ENCODE data around the gene GNAS-AS1.

Gene GNAS-AS1

GRCh38 chr20:58868795-58869194 is 18.1 kb upstream of the GNAS-AS1 start:
- H3K4me3 ChIP-seq (ENCODE audit: low read depth, low read length), result no peak overlapping the region
- DNase-seq (ENCODE audit: low read depth), result no peak

GRCh38 chr20:58867211-58867610 is 16.5 kb upstream of the GNAS-AS1 start:
- no peak overlapping the region for H3K4me3 ChIP-seq (ENCODE audit: low read depth, low read length)
- DNase-seq (ENCODE audit: low read depth), result no peak

- no peak for DNase-seq (ENCODE audit: low read depth)
- H3K4me3 ChIP-seq (ENCODE audit: low read depth, low read length), result no peak overlapping the region
Measured at GRCh38 chr20:58865843-58866242, 15.1 kb upstream of the GNAS-AS1 start.

- no peak overlapping the region for H3K4me3 ChIP-seq (ENCODE audit: low read depth, low read length)
- no peak for DNase-seq (ENCODE audit: low read depth)
Measured at GRCh38 chr20:58864346-58864745, 13.6 kb upstream of the GNAS-AS1 start.

- DNase-seq (ENCODE audit: low read depth), result no peak
- no peak overlapping the region for H3K4me3 ChIP-seq (ENCODE audit: low read depth, low read length)
Measured at GRCh38 chr20:58863044-58863790, 12.5 kb upstream of the GNAS-AS1 start.

GRCh38 chr20:58855506-58856389 is 5.0 kb upstream of the GNAS-AS1 start:
- H3K4me3 ChIP-seq (ENCODE audit: low read depth, low read length), result no peak overlapping the region
- DNase-seq (ENCODE audit: low read depth), result no peak

- DNase-seq (ENCODE audit: low read depth), result no peak
- peak overlapping the region; percentile 31 for H3K4me3 ChIP-seq (ENCODE audit: low read depth, low read length)
Measured at GRCh38 chr20:58854638-58855471, 4.2 kb upstream of the GNAS-AS1 start.

- no peak for DNase-seq (ENCODE audit: low read depth)
- no peak overlapping the region for H3K4me3 ChIP-seq (ENCODE audit: low read depth, low read length)
Measured at GRCh38 chr20:58853976-58854637, 3.4 kb upstream of the GNAS-AS1 start.

- no peak for DNase-seq (ENCODE audit: low read depth)
- H3K4me3 ChIP-seq (ENCODE audit: low read depth, low read length), result no peak overlapping the region
Measured at GRCh38 chr20:58853466-58853865, 2.8 kb upstream of the GNAS-AS1 start.

GRCh38 chr20:58852543-58853271 is 2.0 kb upstream of the GNAS-AS1 start, which contains the start of gene GNAS:
TSS of gene GNAS (plus strand) at chr20:58852716.
- peak within 1 kb of the TSS; percentile 69 for H3K4me3 ChIP-seq (ENCODE audit: low read depth, low read length)
- DNase-seq (ENCODE audit: low read depth), result peak; percentile 14

- DNase-seq (ENCODE audit: low read depth), result no peak
- peak overlapping the region; percentile 69 for H3K4me3 ChIP-seq (ENCODE audit: low read depth, low read length)
Measured at GRCh38 chr20:58851969-58852458, 1.3 kb upstream of the GNAS-AS1 start.

GRCh38 chr20:58851221-58851968 is 693 bp upstream of the GNAS-AS1 start:
- DNase-seq (ENCODE audit: low read depth), result no peak
- peak overlapping the region; percentile 69 for H3K4me3 ChIP-seq (ENCODE audit: low read depth, low read length)

GRCh38 chr20:58847463-58847862 is 3.2 kb downstream of the GNAS-AS1 start:
- no peak overlapping the region for H3K4me3 ChIP-seq (ENCODE audit: low read depth, low read length)

GRCh38 chr20:58845706-58846105 is 5.0 kb downstream of the GNAS-AS1 start:
- H3K4me3 ChIP-seq (ENCODE audit: low read depth, low read length), result no peak overlapping the region
- no peak for DNase-seq (ENCODE audit: low read depth)

More at GRCh38 chr20:58847463-58847862, 3.2 kb downstream of the GNAS-AS1 start:
- no peak for DNase-seq (ENCODE audit: low read depth)

GRCh38 chr20:58843128-58843556 is 7.6 kb downstream of the GNAS-AS1 start:
- H3K4me3 ChIP-seq (ENCODE audit: low read depth, low read length), result no peak overlapping the region
- DNase-seq (ENCODE audit: low read depth), result no peak

- no peak for DNase-seq (ENCODE audit: low read depth)
- H3K4me3 ChIP-seq (ENCODE audit: low read depth, low read length), result no peak overlapping the region
Measured at GRCh38 chr20:58842276-58842675, 8.4 kb downstream of the GNAS-AS1 start.

- no peak overlapping the region for H3K4me3 ChIP-seq (ENCODE audit: low read depth, low read length)
- no peak for DNase-seq (ENCODE audit: low read depth)
Measured at GRCh38 chr20:58841539-58842264, 9.0 kb downstream of the GNAS-AS1 start.
